GM12875 (cell line): ENCODE data around the gene RAB43.

ENCODE experiments used
- H3K4me3 ChIP-seq: one replicate; pipeline ENCODE4 v1.5.1; 2011; ENCODE audit warnings: low read depth, low read length, control low read depth
- TF ChIP-seq, protein P1 (sequence below): IDR thresholded peaks from 2 replicates; pipeline ENCODE4 v1.5.1; 2011; ENCODE audit warnings: low read depth, mild to moderate bottlenecking, control low read depth, inconsistent platforms, low read length, moderate library complexity, borderline replicate concordance; ENCODE audit not compliant: insufficient read depth

RAB43 gene

DNA sequence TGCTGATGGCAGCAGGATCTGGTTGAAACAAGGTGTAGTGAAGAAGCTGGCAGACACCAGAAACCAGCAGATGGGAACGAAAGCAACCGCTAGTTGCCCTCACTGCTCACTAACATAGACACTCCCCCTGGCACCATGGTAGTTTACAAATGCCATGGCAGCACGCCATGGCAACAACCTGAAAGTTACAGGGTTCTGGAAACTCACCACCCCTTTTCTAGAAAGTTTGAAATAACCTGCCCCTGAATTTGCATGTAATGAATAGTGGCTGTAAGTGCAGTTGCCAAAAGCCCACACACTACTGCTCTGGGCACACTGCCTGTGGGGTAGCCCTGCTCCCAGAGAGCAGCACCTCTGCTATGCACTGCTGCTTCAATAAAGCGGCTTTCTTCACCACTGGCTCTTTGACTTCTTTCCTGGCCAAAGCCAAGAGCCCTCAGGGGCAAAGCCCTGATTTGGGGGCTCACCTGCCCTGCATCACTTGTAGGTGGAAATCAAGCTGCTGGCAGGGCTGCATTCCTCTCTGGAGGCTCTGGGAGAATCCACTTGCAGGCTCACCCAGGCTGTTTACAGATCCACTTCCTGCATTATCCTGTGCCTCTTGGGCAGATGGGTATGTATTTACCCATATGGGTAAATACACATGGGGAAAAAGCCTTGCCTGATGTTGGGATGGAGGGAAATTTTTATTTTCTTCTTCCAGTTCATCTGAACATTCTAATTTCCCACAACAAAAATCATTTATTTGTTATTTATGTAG is 63.0 kb downstream of the RAB43 start:
- TF ChIP-seq, protein P1, sequence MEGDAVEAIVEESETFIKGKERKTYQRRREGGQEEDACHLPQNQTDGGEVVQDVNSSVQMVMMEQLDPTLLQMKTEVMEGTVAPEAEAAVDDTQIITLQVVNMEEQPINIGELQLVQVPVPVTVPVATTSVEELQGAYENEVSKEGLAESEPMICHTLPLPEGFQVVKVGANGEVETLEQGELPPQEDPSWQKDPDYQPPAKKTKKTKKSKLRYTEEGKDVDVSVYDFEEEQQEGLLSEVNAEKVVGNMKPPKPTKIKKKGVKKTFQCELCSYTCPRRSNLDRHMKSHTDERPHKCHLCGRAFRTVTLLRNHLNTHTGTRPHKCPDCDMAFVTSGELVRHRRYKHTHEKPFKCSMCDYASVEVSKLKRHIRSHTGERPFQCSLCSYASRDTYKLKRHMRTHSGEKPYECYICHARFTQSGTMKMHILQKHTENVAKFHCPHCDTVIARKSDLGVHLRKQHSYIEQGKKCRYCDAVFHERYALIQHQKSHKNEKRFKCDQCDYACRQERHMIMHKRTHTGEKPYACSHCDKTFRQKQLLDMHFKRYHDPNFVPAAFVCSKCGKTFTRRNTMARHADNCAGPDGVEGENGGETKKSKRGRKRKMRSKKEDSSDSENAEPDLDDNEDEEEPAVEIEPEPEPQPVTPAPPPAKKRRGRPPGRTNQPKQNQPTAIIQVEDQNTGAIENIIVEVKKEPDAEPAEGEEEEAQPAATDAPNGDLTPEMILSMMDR = no peak
- H3K4me3 ChIP-seq = no peak overlapping the region

DNA sequence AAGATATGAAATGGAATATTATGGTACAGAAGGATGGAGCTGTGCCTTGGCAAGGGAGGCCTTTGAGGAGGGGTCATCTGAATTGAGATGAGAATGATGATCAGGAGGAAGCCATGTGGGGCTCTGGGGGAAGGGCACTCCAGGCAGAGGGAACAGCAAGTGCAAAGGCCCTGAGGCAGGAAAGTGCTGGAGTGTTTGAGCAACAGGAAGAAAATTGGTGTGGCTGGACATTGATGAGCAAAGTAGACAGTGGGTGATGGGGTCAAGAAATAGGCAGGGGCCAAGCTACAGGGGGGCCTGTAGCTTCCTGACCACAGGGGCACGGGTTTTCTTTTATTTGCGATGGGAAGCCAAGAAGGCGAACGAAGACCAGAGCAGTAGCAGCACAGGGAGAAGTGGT is 64.4 kb downstream of the RAB43 start:
- TF ChIP-seq, protein P1 = no peak
- H3K4me3 ChIP-seq = no peak overlapping the region

DNA sequence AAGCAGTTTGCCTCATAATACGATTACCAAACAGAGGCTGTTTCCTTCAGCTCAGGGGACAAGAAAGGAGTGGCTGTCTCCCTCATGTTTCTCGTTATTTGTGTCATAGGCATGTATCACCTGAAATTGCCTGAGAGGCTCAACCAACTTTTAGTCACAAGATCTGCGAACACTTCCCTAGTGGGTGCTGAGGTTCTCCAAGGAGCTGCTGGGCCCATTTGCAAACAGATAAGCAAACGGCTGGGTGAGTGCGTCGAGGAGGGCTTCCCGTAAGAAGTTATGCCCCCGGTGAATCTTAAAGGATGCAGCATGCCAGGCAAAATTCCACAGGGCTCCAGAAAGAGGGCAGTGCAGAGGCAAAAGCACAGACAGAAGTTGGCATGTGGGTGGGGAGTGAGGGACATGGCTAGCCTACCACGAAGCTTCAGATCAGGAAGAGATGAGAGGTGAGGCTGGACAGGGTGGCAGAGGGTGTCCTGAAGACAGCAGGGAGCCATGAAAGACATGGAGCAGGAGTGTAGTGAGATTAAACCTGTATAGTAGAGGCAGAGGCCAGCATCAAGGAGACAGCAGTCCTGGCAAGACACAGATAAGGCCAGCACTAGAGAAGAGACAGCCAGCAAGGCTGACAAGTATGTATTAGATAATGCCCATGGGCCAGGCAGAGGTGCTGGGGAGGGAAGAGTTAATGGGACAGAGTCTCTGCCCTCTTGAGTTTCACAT is 65.0 kb downstream of the RAB43 start:
- TF ChIP-seq, protein P1 = no peak
- H3K4me3 ChIP-seq = no peak overlapping the region

DNA sequence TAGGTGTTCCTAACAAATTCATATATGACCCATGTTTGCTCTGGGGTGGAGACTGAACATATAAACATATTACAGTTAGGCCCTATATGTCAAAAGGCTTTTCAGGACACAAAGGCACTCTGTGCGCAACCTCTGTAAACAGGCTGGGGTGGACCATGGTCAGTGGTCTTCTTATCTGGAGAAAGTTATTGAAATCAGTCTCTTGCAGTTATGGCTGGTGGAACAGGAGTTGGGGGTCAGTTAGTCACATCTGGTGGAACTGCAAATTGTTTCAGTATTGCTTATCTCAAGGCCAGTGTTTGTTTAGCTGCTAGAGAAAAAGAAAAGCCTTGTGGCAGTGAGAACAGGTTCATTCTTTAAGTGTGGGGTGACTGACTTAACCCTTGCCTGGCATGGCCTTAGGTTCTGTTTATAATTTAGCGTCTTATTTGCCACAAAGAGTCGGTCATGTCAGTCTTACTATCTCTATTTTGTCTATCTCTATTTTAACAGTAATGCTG is 66.9 kb downstream of the RAB43 start:
- TF ChIP-seq, protein P1 = no peak
- H3K4me3 ChIP-seq = no peak overlapping the region

DNA sequence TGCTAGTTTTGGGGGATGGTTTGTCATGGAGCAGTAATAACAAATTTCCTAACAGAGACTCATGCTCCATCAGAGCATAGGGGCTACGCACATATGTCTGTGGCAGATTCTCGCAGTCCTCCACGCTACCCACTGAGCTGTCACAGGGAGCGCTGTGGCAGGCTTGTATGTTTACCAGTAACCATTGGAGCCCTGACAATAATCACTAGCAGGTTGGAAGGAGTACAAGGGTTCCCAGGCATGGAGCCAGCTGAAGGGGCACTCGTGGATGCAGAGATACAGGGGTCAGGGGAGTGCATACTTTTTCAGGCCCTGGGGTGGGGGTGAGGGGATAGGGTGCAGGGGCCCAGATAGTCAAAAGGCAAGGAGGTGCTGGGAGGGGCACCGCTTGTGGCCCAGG is 68.9 kb downstream of the RAB43 start:
- TF ChIP-seq, protein P1 = no peak
- no peak overlapping the region for H3K4me3 ChIP-seq

DNA sequence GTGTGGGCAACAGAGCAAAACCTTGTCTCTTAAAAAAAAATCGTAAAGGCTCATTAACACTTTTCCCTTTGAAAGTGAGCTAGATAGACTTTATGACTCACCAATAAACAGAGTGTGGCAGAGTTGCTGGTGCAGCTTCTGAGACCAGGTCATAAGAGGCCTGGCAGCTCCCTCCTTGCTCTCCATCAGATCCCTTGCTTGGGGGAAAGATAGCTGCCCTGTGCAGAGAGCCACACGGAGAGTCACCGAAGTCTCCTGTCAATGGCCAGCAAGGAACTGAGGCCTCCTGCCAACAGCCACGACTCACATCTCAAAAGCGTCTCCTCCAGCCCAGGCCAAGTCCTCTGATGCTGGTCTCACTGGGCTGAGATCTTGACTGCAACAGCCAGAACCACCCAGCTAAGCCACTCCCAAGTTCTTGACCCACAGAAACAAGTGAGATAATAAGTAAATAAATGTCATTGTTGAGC is 69.7 kb downstream of the RAB43 start:
- H3K4me3 ChIP-seq = no peak overlapping the region
- TF ChIP-seq, protein P1 = no peak
